GM21529 (cell line): ENCODE results near the gene PRRX2.
"Not testable (repeated sequence)": the region's sequence is repeated elsewhere in the genome, so short reads cannot be mapped to it uniquely, and the experiment has no call there.

Experiments used
- ATAC-seq: cut with Tn5 transposase; IDR thresholded peaks from one replicate; pipeline ENCODE4 v1.9.1; 2021; ENCODE audit not compliant: unreplicated experiment

Gene PRRX2

DNA sequence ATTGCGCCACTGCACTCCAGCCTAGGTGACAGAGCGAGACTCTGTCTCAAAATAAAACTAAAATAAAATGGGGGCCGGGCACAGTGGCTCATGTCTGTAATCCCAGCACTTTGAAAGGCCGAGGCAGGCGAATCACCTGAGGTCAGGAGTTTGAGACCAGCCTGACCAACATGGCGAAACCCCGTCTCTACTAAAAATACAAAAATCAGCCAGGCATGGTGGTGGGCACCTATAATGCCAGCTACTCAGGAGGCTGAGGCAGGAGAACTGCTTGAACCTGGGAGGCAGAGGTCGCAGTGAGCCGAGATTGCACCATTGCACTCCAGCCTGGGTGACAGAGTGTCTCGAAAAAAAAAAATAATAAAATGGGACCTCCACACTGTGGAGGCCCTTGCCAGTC, 29.1 kb upstream of the PRRX2 start:
- ATAC-seq, result not testable (repeated sequence)

DNA sequence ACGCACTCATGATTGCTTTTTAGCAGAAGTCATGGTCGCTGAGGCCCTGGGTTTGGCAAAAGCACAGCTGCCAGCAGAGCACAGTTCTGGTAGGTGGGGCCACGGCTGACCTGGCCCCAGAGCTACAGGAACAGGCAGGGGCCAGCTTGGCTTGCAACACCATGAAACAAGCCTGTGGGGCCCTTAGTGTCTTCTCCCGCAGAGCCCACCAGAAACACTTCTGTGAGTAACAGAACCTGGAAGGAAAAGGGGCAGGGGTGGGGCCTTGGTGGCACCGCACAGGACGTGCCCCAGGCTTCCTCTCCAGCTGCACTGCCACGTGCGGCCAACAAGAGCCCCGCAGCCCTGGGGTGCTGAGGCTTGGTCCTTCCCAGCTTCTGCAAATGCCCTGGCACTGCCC, 28.3 kb upstream of the PRRX2 start:
- ATAC-seq, result no peak

DNA sequence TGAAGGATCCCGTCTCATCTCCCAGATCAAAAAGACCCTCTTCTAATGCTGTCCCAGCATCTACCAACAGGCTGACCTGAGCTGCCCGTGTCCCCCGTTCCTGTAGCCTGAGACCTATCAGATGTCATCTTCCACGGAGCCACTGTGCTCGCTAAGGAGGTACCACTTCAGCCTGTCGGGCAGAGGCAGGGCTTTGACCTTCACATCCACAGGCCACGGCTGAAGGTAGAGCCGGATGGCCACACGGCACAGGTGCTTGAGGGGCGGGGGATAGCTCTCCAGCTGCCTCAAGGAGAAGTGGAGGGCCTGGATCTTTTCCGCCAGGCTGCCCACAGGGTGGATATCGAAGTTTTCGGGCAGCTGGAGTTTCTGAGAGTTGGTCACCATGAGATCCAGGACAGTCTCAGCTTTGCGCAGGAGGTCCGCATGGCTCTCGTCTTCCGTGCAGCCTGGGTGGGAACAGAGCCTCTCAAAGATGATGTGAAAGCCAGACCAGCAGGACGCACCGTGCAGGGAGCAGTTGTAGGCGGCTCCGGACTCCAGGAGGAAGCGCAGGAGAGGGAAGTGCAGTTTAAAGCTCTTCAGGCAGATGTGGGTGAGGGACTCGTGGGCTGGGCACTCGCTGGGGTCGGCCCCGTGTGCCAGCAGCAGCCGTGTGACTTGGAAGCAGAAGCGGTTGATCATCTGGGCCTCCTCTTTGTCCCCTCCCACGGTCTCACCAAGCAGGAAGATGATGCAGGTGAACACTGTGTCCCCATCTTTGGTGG, 27.6 kb upstream of the PRRX2 start:
- no peak for ATAC-seq

DNA sequence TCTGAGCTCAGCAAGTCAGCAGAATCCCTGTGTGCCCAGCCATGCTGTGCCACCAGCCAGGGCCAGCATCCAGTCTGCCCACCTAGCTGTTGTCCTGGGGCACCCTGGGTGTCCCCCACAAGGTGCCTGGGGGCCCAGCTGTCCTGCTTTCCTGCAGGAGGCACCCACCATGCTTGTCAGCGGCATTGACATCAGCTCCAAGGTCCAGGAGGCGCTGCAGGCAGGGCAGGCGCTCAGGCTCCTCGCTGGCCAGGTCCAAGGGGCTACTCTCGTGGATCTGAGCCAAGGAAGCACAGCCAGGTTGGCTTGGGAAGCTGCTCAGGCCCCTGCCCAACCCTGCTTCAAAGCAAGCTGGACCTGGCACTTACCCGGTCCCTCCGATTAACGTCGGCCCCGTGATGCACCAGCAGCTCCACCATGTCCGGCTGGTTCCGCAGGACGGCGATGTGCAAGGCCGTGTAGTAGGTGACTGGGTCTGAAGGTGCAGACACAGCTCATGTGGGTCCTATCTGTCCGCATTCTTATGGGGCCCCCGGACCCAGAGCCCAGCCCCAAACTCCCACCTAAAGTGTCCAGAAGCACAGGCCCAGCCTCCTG, 26.3 kb upstream of the PRRX2 start:
- no peak for ATAC-seq

DNA sequence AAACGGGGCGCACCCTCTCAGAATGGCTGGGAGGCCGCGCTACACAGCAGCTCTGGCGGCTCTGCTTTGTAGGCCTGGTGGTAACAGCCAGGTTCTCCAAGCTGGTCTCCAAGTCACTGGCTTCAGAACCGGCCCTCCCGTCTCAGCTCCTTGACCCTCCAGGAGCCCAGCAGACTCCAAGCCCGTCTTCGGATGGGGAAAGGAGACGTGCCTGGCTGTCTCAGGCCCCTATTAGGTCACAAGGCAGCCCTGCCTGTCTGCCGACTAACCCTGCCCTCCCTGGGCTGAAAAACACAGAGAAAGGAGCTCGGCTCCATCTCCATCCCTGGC, 25.7 kb upstream of the PRRX2 start:
- ATAC-seq, result no peak

DNA sequence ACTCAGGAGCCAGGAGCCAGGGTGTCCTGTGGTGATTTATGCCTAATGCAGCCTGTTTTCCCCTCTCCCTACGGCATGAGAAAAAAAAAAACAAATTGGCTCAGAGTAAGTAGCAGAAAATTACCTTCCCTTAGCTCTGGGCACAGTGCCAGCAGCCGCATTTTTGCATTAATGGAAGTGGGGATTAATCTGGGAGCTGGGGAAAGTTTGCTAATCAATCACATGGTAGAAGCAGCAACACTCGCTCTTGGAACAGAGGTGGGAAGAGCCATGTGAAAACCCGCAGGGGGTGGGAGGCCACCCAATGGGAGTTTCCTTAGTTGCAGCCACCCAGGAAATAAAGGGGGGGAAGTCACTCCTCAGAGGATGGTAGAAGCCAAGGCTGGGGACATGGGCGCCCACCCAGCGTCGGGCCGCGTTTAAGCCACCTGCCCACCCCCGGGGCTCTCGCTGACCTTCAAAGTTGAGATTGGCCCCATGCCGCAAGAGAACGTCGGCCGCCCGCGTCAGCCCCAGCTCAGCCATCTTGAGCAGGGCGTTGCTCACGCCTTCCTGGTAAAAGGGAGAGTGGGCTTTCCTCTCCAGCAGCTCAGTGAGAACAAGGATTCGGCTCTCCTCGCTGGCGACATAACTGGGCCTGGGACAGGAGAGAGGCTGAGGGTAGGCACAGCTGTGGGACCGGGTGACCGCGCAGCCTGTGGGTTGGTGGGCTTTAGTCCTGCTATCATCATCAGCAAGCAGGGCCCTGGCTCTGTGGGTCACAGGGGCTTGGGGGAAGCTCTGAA, 25.2 kb upstream of the PRRX2 start:
- no peak for ATAC-seq

DNA sequence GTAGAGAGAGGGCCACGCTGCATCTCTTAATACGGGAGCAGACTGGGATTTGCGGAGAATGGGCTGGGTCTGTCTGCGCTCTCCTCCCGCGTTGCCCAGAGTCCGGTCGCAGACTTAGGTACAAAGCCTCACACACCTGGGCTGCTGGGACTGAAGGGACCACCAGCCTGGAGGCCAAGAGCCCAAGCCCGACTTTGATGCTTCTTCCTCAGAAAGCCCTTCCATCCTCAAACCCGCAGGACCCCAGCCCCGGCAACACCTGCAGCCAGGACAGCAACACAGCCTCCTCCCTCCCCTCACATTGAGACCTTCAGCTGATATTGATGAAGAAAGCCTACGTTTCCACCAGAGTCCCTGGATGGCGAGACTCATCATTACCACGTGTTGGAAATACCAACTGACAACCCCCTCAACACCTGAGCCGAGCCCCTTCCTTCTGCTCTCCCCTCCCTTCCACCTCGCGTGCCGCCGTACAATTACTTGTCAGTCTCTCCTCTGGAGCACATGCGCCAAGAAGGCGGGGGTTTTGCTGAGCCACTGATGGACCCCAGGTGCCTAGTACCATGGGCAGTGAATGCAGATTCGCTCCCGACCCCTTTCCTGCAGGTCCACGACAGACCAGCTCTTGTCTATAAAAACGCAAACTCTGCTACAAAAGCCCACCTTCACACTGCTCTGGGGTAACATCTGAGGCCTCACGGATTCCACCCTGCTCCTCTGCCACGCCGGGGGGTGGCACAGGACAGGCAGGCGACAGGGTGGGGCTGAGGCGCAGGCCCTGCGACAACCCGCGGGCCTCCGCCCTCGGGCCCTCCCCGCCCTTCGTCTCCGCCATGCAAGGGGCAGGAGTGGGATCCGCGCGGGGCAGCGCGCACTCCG, 24.3 kb upstream of the PRRX2 start:
- no peak for ATAC-seq

DNA sequence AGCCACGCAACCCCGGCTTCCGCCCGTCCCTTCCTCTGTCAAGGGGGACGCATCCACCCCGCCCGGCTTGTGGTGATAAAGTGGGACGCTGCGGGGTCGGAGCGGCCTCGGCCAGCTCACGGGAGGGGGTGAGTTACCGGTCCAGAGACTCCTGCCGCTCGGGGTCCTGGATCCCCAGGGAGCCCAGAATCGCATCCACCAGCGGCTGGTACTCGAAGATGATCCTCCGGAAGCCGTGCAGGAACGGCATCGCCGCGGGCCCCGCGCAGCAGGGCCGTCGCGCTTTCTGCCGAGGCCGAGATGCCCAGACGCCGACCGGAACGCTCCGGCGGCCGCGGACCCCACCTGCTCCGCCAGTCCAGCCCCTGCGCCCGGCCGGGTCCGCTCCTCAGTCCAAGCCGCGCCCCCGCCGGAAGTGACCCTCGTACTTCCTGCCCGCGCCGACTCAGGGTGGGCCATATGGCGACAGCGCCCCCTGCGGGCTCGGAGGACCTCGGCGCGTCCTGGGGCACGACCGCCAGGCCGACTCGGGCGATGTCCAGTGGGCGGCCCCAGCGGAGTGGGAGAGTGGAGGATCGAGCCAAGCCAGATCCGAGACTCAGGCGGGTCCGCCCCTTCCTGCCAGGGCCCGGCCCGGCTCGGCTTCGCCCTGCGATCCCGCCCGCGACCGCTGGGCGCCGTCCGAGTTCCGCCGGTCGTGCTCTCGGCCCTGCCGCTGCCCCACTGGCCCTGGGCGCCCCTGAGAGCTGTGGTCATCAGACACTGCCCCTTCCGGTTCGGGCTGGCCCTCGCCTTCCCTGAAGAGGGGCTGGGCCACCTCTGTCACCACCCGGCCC, 23.5 kb upstream of the PRRX2 start, which contains the start of gene ASB6:
Gene ASB6 (minus strand): TSS at position 402 of the 836 bp plus-strand sequence. CDS start 152 bp downstream, at position 250.
- peak; percentile 89 for ATAC-seq

DNA sequence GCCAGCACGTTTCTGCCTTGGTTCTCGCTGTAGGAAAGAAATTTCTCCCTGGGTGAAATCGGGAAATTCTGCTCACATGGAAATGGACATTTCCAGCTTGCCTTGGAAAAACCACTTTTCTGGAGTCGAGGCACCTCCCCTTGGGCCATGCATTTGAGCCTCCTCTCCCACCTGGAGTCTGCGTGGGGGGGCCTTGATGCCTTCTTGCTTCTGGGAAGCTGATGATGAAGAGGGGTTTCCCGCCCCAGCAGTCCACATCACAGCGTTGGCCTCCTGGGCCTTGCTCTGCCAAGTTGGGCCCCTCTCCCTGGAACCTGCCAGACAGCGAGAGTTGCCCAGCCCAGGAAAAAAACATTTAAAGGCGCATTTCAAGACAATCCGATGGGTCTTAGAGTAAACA, 21.7 kb upstream of the PRRX2 start:
- ATAC-seq, result no peak

DNA sequence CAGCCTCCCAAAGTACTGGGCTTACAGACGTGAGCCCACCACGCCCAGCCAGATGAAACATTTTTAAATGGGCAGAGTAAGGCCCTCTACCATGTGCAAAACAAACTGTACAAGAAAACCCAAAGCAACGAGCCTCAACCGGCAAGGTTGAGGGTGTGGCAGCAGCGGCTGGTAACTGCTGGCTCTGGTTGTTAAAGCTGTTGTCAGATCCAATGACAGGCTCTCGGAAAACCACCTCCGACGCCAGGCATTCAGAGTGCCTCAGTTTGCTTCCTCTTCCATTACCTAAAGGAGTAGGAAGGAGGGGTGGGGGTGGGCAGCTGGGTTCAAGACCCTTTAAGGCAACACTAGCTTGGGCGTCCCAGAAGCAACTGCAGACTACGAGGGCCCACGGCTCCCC, 21.1 kb upstream of the PRRX2 start:
- no peak for ATAC-seq

DNA sequence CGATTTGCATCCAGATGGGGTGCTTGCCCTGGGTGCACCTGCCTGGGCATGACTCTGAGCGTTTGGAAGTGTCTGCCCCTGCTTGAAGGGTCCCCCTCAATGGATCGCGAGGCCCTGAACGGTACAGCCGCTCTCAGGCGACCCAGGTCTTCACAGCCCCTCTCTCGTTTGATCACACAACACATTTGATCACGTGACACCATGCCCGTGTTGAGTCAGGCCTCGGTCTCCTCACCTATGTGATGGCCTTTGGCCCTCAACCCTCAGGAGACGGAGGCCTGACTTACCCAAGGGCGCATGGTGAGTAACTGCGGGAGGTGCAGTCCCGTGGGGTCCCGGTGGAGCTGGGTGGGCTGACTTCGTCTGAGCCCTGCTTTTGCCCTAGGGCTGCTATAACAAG, 20.5 kb upstream of the PRRX2 start:
- ATAC-seq, result no peak

DNA sequence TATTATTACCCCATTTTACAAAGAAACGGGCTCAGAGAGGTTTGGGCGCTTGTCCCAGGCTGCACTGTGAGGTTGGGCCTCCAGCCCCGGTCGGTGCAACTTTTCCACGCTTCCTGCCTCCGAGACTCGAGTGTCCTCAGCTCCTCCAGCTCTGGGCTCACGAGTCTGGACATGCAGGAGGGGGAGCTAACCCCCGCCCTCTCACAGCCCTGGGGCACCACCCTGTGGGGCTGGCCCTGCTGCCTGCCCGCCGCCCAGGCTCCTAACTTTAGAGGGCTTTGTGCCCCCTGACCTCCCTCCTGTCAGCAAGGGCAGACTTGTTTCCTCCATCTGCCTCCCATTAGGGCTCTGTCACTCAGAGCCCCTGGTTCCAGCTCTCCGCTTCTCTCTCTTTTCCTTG, 19.2 kb upstream of the PRRX2 start:
- ATAC-seq, result no peak

DNA sequence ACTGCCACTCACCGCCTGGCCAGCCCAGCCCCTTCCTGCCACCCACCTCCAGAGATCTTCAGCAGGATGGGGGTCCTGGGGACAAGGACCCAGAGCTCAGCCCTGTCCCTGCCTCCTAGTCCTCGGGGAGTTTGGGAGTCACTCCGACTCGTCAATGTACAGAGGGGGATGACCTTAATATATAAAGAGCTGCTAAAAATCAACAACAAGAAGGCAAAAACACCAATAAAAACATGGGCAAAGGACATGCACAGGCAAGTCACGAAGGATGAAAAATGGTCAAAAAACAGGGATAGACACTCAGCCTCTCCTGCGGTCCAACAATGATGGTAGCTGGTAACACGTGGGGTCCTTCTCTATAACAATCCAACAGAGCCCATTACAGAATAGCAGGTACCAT, 18.8 kb upstream of the PRRX2 start:
- ATAC-seq, result no peak

DNA sequence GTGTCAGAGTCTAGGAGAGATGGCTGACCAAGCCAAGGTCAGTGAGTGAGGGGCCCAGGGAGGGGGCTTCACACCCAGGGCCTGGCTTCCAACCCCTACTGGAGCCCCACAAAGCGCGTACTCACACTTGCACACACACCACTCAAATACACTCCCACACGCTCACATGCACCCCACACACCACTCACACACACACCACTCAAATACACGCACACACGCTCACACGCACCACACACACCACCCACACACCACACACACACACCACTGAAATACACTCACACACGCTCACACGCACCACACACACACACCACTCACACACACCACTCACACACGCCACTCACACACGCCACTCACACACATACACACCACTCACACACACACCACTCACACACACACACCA, 17.8 kb upstream of the PRRX2 start:
- no peak for ATAC-seq

DNA sequence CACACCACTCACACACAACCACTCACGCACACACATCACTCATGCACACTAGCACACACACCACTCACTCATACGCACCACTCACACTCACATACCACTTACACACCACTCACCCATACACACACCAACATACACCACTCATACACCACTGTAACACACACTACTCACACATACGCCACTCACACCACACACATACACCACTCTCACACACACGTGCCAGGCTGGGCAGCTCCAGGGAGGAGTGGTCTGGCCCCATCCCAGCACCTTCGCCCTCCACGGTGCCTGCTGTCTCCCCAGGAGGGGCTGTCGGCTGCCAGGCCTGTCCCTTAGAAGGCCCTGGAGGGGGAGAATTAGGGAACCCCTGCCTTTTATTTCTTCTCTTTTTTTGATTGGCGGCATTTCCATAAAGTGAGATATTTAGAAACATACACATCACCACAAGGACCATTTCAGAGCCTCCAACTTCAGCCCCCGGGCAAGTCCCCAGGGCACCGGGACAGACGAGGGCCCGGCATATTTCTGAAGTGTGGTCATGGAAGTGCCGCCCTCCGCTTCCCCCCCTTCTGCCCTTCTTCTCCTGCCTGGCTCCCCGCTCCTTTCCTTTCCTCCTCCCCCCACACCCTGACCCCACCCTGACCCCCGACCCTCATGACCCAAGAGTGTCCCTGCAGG, 17.2 kb upstream of the PRRX2 start:
- no peak for ATAC-seq

DNA sequence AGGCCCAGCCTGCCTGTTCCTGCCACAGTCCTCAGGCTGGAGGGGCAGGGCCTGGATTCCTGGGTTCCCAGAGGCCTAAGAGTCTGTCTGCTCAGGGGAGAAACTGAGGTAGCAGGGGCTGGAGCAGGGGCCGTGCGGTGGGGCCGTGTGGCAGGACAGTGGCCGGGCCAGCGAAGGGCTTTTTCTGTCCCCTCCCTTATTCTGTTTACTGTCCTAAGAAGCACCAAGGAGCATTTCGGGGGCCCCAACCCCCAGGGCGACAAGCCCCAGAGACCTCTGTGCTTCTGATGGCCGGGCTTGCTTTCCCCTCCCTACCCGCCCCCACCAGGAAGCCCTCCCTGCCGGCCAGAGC, 16.7 kb upstream of the PRRX2 start:
- ATAC-seq, result no peak

DNA sequence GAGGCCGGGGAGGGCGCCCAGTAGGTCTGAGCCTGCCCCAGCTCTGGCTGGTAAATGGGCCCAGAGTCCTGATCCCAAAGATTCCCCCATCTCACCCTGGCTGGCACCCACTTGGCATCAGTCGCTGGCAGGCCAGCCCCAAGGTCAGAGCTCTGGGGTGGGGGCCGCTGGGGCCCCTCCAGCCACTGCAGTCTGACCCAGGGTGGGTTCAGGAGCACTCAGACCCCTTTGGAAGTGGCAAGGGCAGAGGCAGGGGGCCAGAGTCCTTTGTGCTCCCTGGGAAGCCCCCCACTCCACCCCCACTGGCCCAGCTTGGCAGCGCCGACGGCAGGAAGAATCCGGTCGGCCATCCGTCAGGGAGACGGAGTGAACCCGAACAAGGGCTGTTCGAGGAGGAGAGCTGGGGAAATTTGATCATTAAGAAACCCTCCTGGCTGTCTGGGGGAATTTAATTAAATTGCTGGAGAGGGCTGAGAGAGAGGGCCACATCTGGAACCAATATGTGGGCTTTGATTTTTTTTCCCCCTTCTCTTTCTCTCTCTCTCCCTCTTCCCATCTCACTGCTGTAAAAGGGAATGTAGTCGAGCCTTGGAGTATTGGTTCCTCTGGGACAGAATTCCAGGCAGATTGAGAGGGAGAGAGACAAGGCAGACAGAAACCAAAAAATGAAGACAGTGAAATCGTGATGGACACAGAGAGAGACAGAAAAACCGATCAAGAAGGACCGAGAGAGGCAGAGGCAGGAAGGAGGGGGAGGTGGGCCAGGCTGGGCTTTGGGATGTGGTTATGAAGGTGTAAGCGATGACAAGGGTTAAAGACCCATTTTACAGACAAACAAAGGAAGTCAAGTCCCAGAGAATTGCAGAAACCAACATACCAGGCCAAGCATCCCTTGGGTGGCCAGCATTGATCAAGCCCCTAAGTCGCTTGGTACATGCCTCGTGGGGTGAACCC, 15.4 kb upstream of the PRRX2 start:
- ATAC-seq, result no peak

DNA sequence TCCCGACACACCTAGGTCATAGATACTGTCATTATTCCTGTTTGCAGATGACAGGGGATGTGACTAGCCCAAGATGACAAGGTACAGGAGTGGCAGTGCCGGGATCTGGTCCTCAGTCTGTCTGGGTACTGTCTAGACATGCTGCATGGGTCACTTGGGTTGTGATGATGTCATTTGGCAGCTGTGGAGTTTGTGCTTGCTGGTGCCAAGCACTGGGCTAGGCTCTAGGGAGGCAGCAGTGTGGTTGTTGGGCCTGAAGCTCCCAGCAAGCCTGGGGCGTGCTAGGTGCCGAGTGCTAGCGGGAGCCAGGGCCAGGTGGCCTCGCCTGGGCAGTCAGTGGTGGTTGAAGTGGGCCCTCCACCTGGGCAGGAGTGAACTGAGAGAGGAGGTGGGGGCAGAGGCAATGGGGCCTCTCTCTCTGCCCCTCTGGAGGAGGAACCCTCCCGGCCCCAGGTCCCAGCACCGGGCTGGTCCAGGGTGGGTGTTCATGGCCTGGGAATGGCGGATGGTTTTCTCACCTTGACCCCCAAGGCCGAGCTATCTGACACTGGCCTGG, 14.7 kb upstream of the PRRX2 start:
- no peak for ATAC-seq
